GM20000 (cell line): ENCODE results near the gene KRTAP4-8.

Source experiments
- DNase-seq: peaks from one replicate; pipeline ENCODE4 v3.0.0; 2012; ENCODE audit warnings: low spot score
- TF ChIP-seq, protein P1 (sequence below): IDR thresholded peaks from 2 replicates; pipeline ENCODE4 v1.5.1; 2012; ENCODE audit warnings: mild to moderate bottlenecking, control low read depth; ENCODE audit errors: extremely low read depth, missing control alignments

Gene KRTAP4-8

DNA sequence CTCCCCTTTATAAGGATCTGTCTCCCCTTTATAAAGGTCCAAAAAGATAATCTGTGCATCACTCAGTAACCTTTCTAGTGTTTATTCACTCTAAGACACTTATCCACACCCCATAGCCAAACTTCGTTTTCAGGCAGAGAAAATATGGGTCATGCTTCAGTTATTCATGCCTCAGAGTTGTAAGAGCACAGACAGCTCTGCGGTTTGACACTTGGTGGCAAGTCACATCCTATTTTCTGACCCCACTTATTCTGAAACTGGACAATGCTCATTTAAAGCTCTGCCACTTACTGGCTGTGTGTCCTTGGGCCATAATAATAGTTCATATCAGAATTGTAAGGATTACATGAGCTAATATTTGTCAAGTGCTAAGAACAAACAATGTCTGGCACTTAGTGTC lies 48.8 kb downstream of the KRTAP4-8 start:
- TF ChIP-seq, protein P1, sequence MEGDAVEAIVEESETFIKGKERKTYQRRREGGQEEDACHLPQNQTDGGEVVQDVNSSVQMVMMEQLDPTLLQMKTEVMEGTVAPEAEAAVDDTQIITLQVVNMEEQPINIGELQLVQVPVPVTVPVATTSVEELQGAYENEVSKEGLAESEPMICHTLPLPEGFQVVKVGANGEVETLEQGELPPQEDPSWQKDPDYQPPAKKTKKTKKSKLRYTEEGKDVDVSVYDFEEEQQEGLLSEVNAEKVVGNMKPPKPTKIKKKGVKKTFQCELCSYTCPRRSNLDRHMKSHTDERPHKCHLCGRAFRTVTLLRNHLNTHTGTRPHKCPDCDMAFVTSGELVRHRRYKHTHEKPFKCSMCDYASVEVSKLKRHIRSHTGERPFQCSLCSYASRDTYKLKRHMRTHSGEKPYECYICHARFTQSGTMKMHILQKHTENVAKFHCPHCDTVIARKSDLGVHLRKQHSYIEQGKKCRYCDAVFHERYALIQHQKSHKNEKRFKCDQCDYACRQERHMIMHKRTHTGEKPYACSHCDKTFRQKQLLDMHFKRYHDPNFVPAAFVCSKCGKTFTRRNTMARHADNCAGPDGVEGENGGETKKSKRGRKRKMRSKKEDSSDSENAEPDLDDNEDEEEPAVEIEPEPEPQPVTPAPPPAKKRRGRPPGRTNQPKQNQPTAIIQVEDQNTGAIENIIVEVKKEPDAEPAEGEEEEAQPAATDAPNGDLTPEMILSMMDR: no peak
- DNase-seq: no peak

DNA sequence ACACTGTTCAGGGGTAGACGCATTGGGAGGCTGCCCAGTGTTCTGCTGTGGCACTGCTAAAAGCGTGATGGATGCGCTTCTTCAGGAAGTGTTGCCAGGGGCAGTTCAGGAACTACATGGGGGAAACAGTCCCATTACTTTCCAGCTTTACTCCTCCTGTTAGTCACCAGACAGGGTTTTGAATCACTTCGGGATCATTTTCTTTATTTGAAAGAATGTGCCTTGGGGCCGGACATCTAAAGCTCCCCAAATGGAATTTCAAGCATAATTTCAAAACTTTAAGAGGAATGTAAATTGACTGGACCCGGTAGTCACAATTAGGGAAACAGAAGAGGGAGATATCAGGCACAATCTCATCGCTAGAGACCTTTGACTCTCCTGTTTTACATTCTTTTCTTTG lies 49.5 kb downstream of the KRTAP4-8 start:
- no peak for DNase-seq
- TF ChIP-seq, protein P1: no peak
